ENCODE data around the gene OTUB2.

OTUB2 gene

GRCh38 chr14:94048691-94049624 is 22.8 kb downstream of the OTUB2 start:
- no peaks in the 10 kb centered on the region for H3K27me3 ChIP-seq (ENCODE audit: control insufficient read depth, low read length)
- H3K4me3 ChIP-seq (ENCODE audit: low read length) = no peak overlapping the region
- H3K79me2 ChIP-seq (ENCODE audit: control insufficient read depth, low read length) = no peaks in the 10 kb centered on the region
- H3K9me3 ChIP-seq (ENCODE audit: control insufficient read depth, insufficient read depth, low read length) = no peaks in the 10 kb centered on the region
- H3K4me2 ChIP-seq (ENCODE audit: low read length) = no peak overlapping the region
- H3K9me2 ChIP-seq (replicated peaks; ENCODE audit: control insufficient read depth, low read length) = no peaks in the 10 kb centered on the region
- H3K27ac ChIP-seq (ENCODE audit: low read depth, low read length) = no peak overlapping the region
- no peaks in the 10 kb centered on the region for H3F3A ChIP-seq (ENCODE audit: control insufficient read depth, insufficient read depth)
- H3K4me1 ChIP-seq (ENCODE audit: control insufficient read depth, low read length) = no peaks in the 10 kb centered on the region
- TF ChIP-seq EZH2phosphoT487 (IDR thresholded peaks at IDR 0.05; ENCODE audit: borderline replicate concordance, low read length) = no peak
- TF ChIP-seq CTCF (IDR thresholded peaks at IDR 0.05; ENCODE audit: low read depth, low read length, poor library complexity, severe bottlenecking) = no peak
- no peaks in the 10 kb centered on the region for H4K20me1 ChIP-seq (ENCODE audit: control insufficient read depth, insufficient read depth, low read depth, low read length)
- peaks cover 86% of the 10 kb centered on the region for H3K36me3 ChIP-seq (ENCODE audit: control insufficient read depth, low read length)

- Histone ChIP-seq H3K4me1 (ENCODE audit: control insufficient read depth, low read length) (no peaks in the 10 kb centered on the region), H3K79me2 (ENCODE audit: control insufficient read depth, low read length) (no peaks in the 10 kb centered on the region), H3K27ac (ENCODE audit: low read depth, low read length) (no peak overlapping the region), H3K36me3 (ENCODE audit: control insufficient read depth, low read length) (peaks cover 88% of the 10 kb centered on the region), H3F3A (ENCODE audit: control insufficient read depth, insufficient read depth) (no peaks in the 10 kb centered on the region), H3K4me3 (ENCODE audit: low read length) (no peak overlapping the region), H4K20me1 (ENCODE audit: control insufficient read depth, insufficient read depth, low read depth, low read length) (no peaks in the 10 kb centered on the region), H3K4me2 (ENCODE audit: low read length) (no peak overlapping the region), H3K9me2 (replicated peaks; ENCODE audit: control insufficient read depth, low read length) (no peaks in the 10 kb centered on the region), H3K9me3 (ENCODE audit: control insufficient read depth, insufficient read depth, low read length) (no peaks in the 10 kb centered on the region), H3K27me3 (ENCODE audit: control insufficient read depth, low read length) (no peaks in the 10 kb centered on the region)
- TF ChIP-seq EZH2phosphoT487 (IDR thresholded peaks at IDR 0.05; ENCODE audit: borderline replicate concordance, low read length) (no peak), CTCF (IDR thresholded peaks at IDR 0.05; ENCODE audit: low read depth, low read length, poor library complexity, severe bottlenecking) (no peak)
Observed at GRCh38 chr14:94049625-94050023, 23.5 kb downstream of the OTUB2 start.

- H3K36me3 ChIP-seq (ENCODE audit: control insufficient read depth, low read length) = peaks cover 88% of the 10 kb centered on the region
- TF ChIP-seq EZH2phosphoT487 (IDR thresholded peaks at IDR 0.05; ENCODE audit: borderline replicate concordance, low read length) (no peak), CTCF (IDR thresholded peaks at IDR 0.05; ENCODE audit: low read depth, low read length, poor library complexity, severe bottlenecking) (no peak)
Observed at GRCh38 chr14:94050231-94050880, 24.2 kb downstream of the OTUB2 start.

More at GRCh38 chr14:94050231-94050880, 24.2 kb downstream of the OTUB2 start:
- H3K27ac ChIP-seq (ENCODE audit: low read depth, low read length) = no peak overlapping the region
- H4K20me1 ChIP-seq (ENCODE audit: control insufficient read depth, insufficient read depth, low read depth, low read length) = no peaks in the 10 kb centered on the region
- H3F3A ChIP-seq (ENCODE audit: control insufficient read depth, insufficient read depth) = no peaks in the 10 kb centered on the region
- no peaks in the 10 kb centered on the region for H3K79me2 ChIP-seq (ENCODE audit: control insufficient read depth, low read length)
- no peaks in the 10 kb centered on the region for H3K9me2 ChIP-seq (replicated peaks; ENCODE audit: control insufficient read depth, low read length)
- H3K4me2 ChIP-seq (ENCODE audit: low read length) = no peak overlapping the region
- H3K27me3 ChIP-seq (ENCODE audit: control insufficient read depth, low read length) = no peaks in the 10 kb centered on the region
- H3K4me1 ChIP-seq (ENCODE audit: control insufficient read depth, low read length) = no peaks in the 10 kb centered on the region
- no peak overlapping the region for H3K4me3 ChIP-seq (ENCODE audit: low read length)
- H3K9me3 ChIP-seq (ENCODE audit: control insufficient read depth, insufficient read depth, low read length) = no peaks in the 10 kb centered on the region
